ENCODE results near the gene LSM2.
"Not testable (repeated sequence)": the region's sequence is repeated elsewhere in the genome, so short reads cannot be mapped to it uniquely, and the experiment has no call there.

The LSM2 gene

DNA sequence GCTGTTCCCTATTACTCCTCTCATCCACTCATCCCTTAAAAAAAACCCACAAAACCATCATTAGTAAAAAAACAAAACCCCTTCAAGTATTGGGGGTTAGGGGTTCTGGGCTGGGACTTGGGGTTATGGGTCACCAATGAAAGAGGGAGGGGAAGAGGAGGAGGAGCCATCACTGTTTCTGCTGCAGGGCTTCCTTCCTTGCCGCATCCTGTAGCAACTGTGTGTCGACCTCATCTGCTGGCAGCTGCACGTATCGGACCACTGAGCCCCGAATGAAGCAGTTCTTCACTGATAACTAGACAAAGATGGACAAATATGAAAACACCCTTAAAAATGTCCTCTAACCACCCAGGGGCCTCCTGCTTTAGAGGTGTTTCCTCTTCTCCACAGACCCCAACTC is 9.2 kb downstream of the LSM2 start:
- DNase-seq (ENCODE audit: low read depth in 2 of 2), result no peak

DNA sequence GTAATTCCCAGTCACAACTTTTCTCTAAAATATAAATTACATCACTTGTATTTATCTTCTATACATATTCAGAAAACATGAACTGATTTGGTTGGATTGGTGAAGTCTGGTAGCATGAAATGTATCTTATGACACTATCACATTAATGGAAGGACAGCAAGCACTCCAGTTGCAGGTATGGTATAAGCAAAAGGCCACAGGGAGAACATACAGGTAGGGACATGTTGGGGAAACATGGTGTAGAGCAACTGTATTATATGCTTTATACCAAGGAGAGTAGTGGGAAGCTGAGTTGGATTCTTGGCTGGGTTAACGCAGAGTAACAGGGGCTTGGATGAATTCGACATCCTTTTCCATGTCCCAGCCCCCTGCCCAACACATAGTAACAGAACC is 9.8 kb downstream of the LSM2 start:
- no peak for DNase-seq (ENCODE audit: low read depth in 2 of 2)

DNA sequence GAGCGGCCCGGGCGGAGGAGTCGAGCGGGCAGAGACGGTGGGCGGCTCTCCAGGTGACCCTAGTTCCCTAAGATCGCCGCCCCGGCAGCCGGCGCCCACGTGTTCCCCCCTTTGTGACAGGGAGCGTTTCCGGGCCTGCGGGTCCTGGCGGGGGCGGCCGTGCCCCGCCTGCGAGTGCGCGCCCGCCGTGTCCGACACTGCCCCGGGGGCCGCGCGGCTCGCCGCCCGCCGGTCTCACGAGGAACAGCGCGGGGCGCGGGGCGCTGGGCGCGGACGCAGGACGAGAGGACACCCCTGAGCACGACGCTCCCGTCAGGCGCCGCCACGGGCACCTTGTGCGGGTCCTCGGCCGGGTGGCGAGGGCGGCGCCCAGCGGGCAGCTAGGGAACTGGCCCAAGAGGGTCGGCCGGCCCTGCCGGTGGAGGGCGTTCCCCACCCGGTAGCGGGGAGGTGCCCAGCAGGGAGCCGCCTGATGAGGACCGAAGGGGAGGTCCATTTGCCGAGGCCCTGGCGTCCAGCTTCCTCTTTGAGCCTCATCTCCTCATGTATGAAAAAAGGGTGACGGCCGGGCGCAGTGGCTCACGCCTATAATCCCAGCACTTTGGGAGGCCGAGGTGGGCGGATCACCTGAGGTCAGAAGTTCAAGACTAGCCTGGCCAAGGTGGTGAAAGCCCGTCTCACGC is 11.0 kb downstream of the LSM2 start, which contains the start of gene VARS1:
Gene VARS1 (minus strand): TSS at position 137 of the 683 bp plus-strand sequence. CDS start 535 bp downstream, outside the sequence.
- DNase-seq (ENCODE audit: low read depth in 2 of 2), result peak; percentile 68 to 69

DNA sequence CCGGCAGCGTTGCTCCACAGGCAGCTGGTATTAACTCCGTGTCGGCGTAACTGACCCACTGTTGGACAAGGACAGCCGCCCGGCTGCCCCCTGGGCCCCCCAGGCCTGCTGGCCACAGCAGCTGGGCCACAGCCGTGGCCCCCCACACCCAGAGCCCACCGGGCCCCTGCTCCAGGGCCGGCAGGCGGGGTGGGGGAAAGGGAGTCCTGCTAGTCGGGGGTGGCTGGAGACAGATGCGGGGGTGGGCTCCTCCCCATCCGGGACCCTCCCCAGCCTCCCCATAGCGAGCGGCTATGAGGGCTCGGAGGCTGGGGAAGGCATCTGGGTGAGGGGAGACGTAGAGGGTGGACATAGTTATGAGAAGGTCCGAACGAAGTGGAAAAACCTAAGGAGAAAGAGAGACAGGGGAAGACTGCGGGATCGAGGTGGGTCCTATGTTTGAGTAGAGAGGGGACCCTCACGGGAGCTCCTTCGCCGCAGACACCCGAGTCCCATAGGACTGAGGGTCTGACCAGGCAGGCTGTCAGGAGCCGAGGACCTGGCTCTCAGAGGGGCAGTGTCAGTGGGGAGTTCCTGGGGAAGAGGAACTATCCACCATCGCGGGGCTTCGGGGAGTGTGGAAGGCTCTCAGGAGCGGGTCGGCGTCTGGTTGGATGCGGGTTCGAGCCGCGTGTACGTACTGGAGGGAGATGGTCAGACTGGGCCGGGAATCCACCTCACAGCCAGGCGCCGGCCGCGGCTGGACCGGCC is 11.7 kb downstream of the LSM2 start:
- no peak for DNase-seq (ENCODE audit: low read depth in 2 of 2)

DNA sequence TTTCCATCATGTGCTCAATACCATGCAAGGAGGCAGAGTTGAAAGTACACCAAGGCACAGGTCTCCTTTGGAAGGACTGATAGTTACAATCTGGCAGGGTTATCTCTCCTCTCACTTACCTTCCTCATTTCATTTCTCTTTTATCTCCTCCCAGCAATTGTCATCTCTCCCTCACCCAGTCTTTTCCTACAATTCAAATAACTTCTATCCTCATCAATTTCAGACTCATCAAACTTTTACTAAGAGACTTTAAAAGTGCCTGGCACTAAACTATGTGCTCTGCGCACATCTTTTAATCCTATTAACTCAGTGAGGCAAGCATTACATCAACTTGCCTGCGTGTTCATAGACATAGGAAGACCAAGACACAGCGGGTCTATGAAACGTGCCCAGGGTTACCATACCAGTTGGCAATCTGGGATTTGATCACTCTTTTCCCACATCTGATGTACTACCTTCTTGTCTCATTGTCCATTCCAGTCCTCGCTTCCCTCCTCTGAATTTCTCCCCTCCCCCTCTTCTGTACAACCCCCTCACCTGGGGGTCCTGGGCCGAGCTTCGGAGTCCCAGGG is 12.4 kb downstream of the LSM2 start:
- no peak for DNase-seq (ENCODE audit: low read depth in 2 of 2)

DNA sequence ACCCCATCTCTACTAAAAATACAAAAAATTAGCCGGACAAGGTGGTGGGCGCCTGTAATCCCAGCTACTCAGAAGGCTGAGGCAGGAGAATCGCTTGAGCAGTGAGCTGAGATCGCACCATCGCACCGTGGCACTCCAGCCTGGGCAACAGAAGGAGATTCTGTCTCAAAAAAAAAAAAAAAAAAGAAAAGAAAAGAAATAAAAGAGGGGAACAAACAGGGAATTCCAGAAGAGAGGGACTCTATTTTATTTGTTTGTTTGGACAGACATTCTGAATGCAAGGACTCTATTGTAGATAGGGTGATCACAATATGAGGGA is 12.9 kb downstream of the LSM2 start:
- DNase-seq (ENCODE audit: low read depth in 2 of 2), result not testable (repeated sequence)

DNA sequence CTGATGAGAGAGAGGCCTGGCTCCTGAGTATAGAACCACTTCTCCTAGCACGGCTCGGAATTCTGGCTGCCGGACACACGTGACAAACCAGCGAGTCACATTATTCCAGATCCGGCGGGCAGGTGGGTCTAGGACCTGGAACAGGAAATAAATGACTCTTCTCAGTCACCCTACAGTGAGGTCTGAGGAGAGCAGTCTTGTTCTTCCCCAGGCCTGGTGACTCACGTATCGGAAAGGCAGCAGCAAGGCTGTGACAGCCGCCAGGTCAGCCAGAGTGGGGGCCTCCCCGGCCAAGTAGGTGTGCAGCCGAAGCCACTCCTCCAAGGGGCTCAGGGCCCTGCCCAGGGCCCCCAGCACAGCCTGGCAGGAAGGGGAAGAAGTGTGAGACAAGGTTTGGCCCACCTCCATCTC is 14.0 kb downstream of the LSM2 start:
- no peak for DNase-seq (ENCODE audit: low read depth in 2 of 2)

DNA sequence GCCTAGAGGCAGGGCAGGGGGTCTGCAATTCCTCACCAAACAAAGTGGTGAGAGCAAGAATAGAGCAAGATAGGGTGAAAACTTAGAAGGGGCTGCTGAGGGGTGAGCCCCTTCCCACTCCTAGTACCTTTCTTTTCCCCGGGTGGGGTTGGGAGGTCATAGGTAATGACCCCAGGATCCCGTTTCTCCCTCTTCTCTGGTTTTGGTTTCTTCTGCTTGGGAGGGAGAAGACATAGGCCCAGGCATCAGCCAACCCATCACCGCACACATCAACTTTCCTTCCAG is 14.7 kb downstream of the LSM2 start:
- no peak for DNase-seq (ENCODE audit: low read depth in 2 of 2)

DNA sequence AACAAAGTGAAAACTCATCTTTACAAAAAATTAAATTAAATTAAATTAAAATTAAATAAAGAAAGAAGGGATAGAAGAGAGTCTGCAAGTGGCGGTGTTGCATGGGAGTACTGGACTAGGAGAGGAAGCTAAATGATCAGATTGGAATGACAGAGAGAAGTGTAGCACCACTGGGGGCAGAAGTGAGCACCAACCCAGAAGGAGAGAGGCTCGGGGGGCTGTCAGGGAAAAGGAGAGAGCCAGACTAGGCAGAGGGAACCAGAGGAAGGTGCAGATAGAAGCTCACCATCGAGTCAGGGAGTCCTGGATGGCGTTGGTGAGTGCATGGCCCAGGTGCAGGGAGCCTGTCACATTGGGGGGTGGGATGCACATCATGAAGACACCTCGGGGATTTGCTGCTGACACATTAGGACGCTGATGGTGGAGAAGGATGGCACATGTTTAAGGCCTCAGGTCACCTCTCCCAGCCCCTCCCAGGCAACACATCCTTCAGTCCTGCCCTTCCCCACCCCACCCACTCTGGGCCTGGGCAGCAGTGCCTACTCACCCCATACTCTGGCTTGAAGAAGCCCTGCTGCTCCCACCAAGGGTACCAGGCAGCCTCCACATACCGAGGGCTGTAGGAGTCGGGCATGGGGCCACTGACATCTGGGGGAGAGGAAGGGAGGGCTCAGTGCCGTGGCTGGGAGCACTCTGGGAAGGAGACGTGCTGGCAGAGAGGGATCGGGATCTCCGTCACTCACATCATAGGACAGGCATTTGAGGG is 15.3 kb downstream of the LSM2 start:
- DNase-seq (ENCODE audit: low read depth in 2 of 2), result no peak

DNA sequence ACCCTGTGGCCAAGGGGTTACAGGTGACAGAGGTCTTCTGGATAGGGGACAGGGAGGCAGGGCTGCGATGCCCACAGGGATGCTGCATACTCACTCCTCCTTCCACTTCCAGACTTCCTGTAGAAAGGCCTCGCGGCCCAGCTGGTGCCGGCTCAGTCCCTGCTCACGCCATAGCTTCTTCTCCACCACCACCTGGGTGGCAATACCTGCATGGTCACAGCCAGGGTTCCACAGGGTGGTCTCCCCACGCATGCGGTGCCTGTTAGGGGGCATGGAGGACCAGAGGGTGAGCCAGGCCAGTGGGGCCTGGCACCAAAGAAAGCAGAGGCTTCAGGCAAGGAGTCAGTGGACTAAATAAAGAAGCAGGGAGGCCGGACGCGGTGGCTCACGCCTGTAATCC is 21.3 kb downstream of the LSM2 start:
- DNase-seq (ENCODE audit: low read depth in 2 of 2), result no peak

DNA sequence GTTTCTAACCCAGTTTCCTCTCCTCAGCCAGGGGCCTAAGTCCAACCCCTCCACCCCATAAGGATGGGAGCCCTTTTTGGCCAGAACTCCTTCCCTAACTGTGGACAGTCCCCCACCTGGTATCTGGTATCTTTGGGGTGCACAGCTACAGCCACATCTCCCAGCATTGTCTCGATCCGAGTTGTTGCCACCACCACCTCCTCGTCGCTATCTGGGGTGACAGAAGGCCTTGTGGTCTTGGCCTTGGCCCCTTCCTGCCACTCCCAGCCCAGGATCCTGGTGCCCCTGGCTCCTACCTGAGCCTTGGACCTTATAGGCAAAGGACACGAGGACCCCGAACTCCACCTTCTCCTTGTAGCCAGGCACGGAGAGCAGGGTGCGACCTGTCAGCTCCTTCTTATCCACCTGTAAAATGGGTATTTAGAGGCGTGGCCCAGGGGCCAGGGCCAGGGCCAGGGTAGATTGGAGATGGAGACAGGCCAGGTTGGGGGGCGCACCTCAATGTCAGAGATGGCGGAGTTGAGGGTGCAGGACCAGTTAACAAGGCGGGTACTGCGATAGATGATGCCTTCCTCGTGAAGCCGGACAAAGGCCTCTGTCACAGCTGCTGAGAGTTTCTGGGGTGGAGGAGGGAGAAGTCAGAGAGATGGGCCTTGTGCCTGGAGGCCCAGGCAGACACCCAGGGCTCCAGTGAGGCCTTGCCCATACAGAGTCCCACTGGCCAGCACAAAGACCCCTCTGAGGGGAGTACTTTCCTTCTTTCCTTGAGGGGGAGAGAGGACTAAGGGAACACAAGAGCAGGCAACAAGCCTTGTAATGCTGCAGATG is 22.5 kb downstream of the LSM2 start:
- DNase-seq (ENCODE audit: low read depth in 2 of 2), result no peak

DNA sequence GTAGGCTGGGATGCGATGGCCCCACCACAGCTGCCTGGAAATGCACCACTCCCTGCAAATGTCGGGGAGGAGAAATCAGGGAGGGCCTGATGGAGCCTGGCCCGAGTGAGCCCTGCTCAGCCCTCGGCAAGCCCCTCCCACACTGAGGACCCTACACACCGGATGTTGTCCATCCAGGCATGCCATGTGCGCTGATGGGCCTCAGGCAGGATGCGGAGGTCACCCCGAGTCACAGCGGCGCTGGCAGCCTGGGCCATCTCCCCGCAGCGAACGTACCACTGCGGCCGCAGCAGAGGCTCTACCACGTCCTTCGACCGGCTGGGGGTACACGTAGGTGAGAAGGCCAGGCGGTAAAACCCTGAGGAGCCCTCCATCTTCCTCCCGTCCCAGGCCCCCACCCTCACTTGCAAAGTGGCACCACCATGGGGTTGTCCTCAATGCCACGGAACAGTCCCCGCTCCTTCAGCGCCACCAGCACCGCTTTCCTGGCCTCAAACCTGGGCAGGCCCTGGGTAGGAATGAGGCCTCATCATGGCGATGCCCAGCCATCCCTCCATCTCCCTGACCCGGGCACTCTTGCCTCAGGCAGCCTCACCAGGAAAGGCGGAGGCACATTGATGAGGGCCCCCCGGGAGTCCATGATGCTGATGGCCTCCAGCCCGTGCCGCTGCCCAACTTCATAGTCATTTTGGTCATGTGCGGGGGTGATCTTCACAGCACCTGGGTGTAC is 24.5 kb downstream of the LSM2 start:
- DNase-seq (ENCODE audit: low read depth in 2 of 2), result no peak

DNA sequence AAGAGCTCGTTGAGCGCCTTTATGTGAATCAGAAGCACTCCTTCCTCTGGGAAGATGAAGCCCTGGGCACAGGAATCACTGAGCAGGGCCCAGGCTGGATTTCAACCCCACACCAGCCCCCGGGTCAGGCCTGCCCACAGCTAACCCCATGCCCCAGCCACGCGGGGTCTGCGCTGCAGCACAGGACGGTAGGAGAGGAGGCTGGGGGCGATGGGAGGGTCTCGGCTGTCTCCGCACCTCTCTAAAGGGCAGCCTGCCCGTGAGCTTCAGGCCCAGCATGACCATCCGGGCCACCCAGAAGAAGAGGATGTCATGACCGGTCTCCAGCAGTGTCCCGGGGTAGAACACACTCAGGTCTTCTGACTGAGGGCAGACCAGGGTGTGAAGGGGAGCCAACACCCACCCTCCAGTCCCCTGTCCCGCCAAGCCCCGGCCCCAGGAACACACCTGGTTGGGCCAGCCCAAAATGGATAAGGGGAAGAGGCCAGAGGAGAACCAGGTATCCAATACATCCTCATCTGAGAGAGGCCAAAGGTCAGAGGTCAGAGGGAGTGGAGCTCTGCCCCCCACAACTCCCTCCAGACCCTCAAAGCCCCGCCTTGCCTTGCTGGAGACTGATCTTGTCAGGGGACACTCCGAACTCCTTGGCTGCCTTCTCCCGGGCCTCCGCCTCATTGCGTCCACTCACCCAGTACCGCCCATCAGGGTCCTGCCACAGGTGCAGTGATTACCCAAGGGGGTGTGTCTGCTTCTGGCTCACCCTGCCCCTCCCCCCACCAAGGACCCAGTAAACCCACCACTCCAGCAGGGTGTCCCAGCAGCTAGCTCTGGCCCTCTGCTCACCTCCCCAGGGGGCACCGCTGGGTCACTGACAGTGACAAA is 25.3 kb downstream of the LSM2 start:
- no peak for DNase-seq (ENCODE audit: low read depth in 2 of 2)

DNA sequence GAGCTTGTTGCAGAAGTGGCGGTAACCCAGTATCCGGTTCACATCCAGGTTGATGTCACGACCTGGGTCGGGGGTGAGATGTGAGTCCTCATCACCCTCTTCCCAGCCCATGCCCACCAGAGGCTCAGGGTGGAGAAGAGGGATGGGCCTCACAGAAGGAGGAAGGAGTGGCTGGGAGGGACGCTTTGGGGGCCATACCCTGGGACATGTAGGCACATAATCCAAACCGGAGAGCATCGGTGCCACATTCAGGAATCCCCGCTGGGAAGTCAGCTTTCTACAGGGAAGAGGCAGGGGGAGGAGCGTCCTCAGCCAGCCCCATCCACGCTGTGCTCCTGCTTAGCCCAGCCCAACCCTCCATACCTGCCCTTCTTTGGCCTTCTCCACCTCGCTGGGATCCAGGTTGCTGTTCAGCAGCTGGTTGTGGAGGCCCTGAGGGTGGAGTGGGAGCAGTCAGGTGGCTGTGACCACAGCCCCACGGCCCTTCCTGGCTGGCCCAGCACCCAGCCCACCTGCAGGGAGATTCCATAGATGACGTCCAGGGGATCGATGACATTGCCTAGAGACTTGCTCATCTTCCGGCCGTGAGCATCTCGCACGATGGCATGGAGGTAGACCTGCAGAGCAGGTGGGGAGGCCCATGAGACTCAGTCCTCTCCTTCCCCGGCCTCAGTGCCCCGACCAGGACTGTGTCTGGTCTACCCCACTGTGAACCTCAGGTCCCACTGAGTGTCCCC is 26.1 kb downstream of the LSM2 start:
- DNase-seq (ENCODE audit: low read depth in 2 of 2), result no peak

DNA sequence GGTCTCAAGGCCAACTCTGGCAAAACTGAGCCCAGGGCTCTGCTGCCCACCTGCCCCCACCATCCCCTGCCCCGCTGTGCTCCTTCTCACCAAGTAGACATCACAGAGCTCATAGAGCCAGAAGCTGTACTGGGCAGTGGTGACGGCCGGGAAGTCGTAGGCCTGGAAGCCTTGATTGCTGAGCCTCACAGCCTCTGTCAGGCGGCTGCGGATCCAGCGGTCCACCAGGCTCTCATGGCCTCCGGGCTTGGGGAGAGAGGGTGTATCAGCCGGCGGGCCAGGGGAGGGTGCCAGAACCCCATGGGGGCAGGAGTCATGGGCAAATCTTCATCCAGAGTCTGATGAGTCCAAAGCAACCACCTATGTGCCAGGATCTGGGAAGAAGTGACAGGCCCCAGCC is 26.9 kb downstream of the LSM2 start:
- DNase-seq (ENCODE audit: low read depth in 2 of 2), result no peak

DNA sequence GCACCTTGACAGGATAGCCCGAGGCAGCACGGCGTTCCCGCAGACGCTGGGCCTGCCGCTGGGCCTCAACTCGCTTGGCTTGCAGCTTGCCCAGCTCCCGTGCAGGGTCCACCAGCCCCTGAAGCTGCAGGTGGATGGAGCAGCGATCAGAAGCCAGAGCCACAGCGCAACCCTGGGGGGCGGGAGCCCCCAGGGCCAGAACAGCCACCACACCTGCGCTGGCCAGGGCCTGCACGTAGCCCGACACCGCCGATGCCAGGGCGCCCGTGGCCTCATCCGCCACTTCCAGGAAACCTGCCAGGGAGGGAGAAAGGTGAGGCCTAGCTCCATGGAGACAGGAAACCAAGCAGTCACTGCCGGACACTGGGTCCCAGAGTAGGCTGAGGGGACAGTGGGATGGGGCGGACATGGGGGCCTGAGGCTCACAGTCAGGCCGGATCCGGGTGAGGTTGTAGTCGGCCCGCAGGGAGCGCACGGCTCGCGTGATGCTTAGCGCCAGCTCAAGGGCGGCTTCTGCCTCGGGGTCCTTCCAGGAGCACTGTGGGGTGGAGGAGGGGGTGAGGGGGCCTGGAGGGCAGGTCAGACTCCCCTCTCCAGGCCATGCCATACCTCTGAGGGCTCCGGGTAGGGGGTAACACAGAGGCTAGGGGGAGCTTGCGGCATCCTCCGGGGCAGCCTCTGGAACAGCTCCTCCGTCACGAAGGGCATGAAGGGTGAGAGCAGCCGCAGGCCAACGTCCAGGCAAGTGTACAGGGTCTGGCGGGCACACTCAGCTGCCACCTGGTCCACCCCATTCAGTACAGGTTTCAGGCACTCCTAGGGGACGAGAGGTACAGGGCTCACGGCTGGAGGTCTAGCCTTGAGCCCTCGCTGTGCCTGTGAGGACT is 27.5 kb downstream of the LSM2 start:
- DNase-seq (ENCODE audit: low read depth in 2 of 2), result no peak

DNA sequence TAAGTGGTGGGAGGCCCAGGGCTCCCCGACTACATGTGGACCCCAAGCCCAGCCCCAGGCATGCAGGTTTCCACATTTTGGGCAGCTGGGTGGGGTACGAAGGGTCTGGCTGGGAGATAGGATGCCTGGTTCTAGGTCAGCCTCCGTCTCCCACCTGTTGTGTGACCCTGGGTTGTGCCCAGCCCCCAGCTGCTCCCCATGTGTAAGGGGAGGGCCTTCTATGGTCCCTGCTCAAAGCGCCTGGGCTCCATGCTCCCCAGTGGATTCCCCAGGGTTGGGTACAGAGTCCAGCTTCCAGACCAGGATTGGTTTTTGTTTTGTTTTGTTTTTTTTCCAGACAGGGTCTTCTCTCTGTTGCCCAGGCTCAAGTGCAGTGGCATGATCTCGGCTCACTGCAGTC is 28.6 kb downstream of the LSM2 start:
- no peak for DNase-seq (ENCODE audit: low read depth in 2 of 2)

DNA sequence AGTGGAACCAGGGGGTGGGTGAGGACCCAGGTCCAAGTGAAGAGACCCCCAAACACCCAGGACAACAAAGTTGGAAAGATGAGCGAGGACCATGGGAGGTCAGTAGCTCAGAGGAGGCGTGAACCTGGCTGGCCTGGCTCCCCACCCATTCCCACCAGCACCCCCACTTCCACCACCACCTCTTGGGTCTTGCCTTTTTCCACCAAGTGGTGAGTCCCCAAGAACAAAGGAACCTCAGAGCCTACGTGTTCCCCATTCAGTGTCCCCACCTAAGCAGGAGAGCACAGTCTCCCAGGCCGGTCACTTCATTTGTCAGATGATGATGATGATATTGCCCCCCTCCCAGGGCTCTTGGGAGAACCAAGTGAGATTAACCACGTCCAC is 29.1 kb downstream of the LSM2 start:
- no peak for DNase-seq (ENCODE audit: low read depth in 2 of 2)

Data from fibroblast of skin of left biceps (primary cell).